Ishikawa (cell line): ENCODE results near the gene ARGLU1.

ENCODE experiments used
- CREB1 ChIP-seq: IDR thresholded peaks from 2 replicates; pipeline ENCODE4 v1.6.1; 2012; ENCODE audit warnings: low read depth
- EGR1 ChIP-seq: IDR thresholded peaks from 2 replicates; pipeline ENCODE4 v1.6.1; 2012
- EP300 ChIP-seq: IDR thresholded peaks from 2 replicates; pipeline ENCODE4 v1.6.1; 2012; ENCODE audit warnings: borderline replicate concordance
- FOXM1 ChIP-seq: IDR thresholded peaks from 2 replicates; pipeline ENCODE4 v1.6.1; 2012; ENCODE audit warnings: low read depth, borderline replicate concordance
- NFIC ChIP-seq: IDR thresholded peaks from 2 replicates; pipeline ENCODE4 v1.6.1; 2012
- RAD21 ChIP-seq: IDR thresholded peaks from 2 replicates; pipeline ENCODE4 v1.6.1; 2012; ENCODE audit warnings: low read depth
- TAF1 ChIP-seq: IDR thresholded peaks from 2 replicates; pipeline ENCODE4 v1.6.1; 2012; ENCODE audit warnings: low read depth, mild to moderate bottlenecking
- TEAD4 ChIP-seq: IDR thresholded peaks from 2 replicates; pipeline ENCODE4 v1.6.1; 2012
- YY1 ChIP-seq: IDR thresholded peaks from 2 replicates; pipeline ENCODE4 v1.6.1; 2012; ENCODE audit warnings: low read depth
- ZBTB7A ChIP-seq: IDR thresholded peaks from 2 replicates; pipeline ENCODE4 v1.6.1; 2012; ENCODE audit warnings: low read depth
- TF ChIP-seq, protein P1 (sequence below): IDR thresholded peaks from 2 replicates; pipeline ENCODE4 v1.6.1; 2012
- TF ChIP-seq, protein P2 (sequence below): IDR thresholded peaks from 2 replicates; pipeline ENCODE4 v1.6.1; 2012; ENCODE audit warnings: low read depth, mild to moderate bottlenecking
- TF ChIP-seq, protein P3 (sequence below): IDR thresholded peaks from 2 replicates; pipeline ENCODE4 v1.6.1; 2012

DNA sequence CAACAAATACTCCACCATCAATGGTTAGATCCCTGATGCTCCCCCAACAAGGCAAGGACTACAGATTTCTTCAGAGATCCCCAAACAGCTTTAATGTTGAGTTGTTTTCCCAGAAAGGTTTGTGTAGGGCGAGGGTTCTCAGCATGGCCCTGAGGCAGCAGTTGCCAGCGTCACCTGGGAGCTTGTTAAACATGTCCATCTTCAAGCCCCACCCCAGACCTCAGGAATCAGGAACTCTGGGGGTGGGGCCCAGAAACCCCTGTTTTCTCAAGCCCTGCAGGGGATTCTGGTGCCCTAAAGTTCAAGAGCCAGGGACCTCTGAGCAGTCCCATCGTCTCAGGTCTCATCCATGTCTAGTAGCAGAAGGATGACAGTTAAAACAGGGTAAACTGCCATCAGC is 42.1 kb downstream of the ARGLU1 start:
- TF ChIP-seq EP300 (no peak), TAF1 (no peak), YY1 (no peak), TEAD4 (no peak), EGR1 (no peak), FOXM1 (no peak), CREB1 (no peak), RAD21 (no peak), NFIC (no peak), ZBTB7A (no peak)
- TF ChIP-seq, protein P1, sequence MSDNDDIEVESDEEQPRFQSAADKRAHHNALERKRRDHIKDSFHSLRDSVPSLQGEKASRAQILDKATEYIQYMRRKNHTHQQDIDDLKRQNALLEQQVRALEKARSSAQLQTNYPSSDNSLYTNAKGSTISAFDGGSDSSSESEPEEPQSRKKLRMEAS: no peak
- TF ChIP-seq, protein P2, sequence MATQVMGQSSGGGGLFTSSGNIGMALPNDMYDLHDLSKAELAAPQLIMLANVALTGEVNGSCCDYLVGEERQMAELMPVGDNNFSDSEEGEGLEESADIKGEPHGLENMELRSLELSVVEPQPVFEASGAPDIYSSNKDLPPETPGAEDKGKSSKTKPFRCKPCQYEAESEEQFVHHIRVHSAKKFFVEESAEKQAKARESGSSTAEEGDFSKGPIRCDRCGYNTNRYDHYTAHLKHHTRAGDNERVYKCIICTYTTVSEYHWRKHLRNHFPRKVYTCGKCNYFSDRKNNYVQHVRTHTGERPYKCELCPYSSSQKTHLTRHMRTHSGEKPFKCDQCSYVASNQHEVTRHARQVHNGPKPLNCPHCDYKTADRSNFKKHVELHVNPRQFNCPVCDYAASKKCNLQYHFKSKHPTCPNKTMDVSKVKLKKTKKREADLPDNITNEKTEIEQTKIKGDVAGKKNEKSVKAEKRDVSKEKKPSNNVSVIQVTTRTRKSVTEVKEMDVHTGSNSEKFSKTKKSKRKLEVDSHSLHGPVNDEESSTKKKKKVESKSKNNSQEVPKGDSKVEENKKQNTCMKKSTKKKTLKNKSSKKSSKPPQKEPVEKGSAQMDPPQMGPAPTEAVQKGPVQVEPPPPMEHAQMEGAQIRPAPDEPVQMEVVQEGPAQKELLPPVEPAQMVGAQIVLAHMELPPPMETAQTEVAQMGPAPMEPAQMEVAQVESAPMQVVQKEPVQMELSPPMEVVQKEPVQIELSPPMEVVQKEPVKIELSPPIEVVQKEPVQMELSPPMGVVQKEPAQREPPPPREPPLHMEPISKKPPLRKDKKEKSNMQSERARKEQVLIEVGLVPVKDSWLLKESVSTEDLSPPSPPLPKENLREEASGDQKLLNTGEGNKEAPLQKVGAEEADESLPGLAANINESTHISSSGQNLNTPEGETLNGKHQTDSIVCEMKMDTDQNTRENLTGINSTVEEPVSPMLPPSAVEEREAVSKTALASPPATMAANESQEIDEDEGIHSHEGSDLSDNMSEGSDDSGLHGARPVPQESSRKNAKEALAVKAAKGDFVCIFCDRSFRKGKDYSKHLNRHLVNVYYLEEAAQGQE: no peak
- TF ChIP-seq, protein P3, sequence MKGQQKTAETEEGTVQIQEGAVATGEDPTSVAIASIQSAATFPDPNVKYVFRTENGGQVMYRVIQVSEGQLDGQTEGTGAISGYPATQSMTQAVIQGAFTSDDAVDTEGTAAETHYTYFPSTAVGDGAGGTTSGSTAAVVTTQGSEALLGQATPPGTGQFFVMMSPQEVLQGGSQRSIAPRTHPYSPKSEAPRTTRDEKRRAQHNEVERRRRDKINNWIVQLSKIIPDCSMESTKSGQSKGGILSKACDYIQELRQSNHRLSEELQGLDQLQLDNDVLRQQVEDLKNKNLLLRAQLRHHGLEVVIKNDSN: no peak
